Measurements from ENCODE around the gene TLE2. TPM values are rescaled to one million over a fixed set of nuclear protein-coding genes. Genes with fewer than 3 reads are reported as not detected.

Gene TLE2
- total RNA-seq, 2 donors from 2014 or later, result 46.7 to 154 TPM

DNA sequence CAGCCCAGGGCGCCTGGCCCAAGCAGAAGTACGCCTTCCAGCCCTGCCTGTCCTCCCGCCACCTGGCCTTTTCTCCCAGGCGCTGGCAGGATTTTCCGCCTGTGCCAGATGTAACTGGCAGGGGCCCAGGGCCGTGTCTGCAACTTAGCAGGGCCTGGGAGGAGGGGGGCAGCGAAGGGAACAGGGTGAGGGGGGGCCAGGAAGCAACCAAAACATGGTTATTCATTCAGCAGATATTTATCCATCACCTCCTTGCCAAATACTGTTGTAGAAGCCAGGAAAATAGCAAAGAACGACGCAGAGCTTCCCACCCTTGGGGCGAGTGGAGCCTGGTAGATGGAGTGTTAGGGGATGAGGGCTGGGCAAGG lies 46.1 kb downstream of the TLE2 start:
- DNase-seq (ENCODE audit: low spot score), result peak; percentile 92
- H3K4me3 ChIP-seq, result peak overlapping the region; percentile 70
- H3K4me1 ChIP-seq (ENCODE audit: control insufficient read depth in 1 of 2, low read depth in 2 of 2), result peaks cover 15 to 33% of the 10 kb centered on the region in 2 donors
- H3K36me3 ChIP-seq, result no peaks in the 10 kb centered on the region
- peak; percentile 92 for ATAC-seq (ENCODE audit: insufficient number of reproducible peaks, low FRiP score, low read depth)
- H3K27ac ChIP-seq, result peak overlapping the region; percentile 91 to 98
- no peaks in the 10 kb centered on the region for H3K27me3 ChIP-seq (replicated peaks; ENCODE audit: insufficient read depth)
- TF ChIP-seq, protein P1, sequence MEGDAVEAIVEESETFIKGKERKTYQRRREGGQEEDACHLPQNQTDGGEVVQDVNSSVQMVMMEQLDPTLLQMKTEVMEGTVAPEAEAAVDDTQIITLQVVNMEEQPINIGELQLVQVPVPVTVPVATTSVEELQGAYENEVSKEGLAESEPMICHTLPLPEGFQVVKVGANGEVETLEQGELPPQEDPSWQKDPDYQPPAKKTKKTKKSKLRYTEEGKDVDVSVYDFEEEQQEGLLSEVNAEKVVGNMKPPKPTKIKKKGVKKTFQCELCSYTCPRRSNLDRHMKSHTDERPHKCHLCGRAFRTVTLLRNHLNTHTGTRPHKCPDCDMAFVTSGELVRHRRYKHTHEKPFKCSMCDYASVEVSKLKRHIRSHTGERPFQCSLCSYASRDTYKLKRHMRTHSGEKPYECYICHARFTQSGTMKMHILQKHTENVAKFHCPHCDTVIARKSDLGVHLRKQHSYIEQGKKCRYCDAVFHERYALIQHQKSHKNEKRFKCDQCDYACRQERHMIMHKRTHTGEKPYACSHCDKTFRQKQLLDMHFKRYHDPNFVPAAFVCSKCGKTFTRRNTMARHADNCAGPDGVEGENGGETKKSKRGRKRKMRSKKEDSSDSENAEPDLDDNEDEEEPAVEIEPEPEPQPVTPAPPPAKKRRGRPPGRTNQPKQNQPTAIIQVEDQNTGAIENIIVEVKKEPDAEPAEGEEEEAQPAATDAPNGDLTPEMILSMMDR (IDR thresholded peaks at IDR 0.05), result no peak
- H3K9me3 ChIP-seq, result no peaks in the 10 kb centered on the region

GRCh38 chr19:2982561-2982960 lies 46.5 kb downstream of the TLE2 start:
- Histone ChIP-seq H3K9me3 (no peaks in the 10 kb centered on the region), H3K27me3 (replicated peaks; ENCODE audit: insufficient read depth) (no peaks in the 10 kb centered on the region), H3K4me3 (peak overlapping the region; percentile 70), H3K4me1 (ENCODE audit: control insufficient read depth in 1 of 2, low read depth in 2 of 2) (peaks cover 19 to 37% of the 10 kb centered on the region in 2 donors), H3K36me3 (no peaks in the 10 kb centered on the region), H3K27ac (peak overlapping the region; percentile 79 to 98)
- no peak for DNase-seq (ENCODE audit: low spot score)
- ATAC-seq (ENCODE audit: insufficient number of reproducible peaks, low FRiP score, low read depth), result no peak
- TF ChIP-seq, protein P1 (IDR thresholded peaks at IDR 0.05), result no peak

- peaks cover 21 to 42% of the 10 kb centered on the region in 2 donors for H3K4me1 ChIP-seq (ENCODE audit: control insufficient read depth in 1 of 2, low read depth in 2 of 2)
- H3K36me3 ChIP-seq, result no peaks in the 10 kb centered on the region
- peak overlapping the region in 1 of 2 donors; percentile 98 for H3K27ac ChIP-seq
- H3K27me3 ChIP-seq (replicated peaks; ENCODE audit: insufficient read depth), result no peaks in the 10 kb centered on the region
- H3K4me3 ChIP-seq, result no peak overlapping the region
- no peak for DNase-seq (ENCODE audit: low spot score)
- no peak for ATAC-seq (ENCODE audit: insufficient number of reproducible peaks, low FRiP score, low read depth)
- TF ChIP-seq, protein P1 (IDR thresholded peaks at IDR 0.05), result no peak
- H3K9me3 ChIP-seq, result no peaks in the 10 kb centered on the region
These were observed 47.2 kb downstream of the TLE2 start for GRCh38 chr19:2981898-2982297.

DNA sequence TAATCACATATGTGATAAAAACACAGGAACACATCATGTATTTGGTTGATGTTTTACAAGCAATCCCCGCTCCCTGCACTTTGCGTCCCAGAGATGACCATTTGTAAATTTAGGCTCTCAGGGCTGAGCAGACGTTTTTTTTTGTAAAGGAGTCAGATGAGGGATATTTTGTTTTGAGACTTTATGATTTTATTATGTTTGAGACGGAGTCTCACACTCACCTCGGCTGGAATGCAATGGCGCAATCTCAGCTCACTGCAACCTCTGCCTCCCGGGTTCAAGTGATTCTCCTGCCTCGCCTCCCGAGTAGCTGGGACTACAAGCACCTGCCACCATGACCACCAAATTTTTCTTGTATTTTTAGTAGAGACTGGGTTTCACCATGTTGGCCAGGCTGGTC lies 50.3 kb downstream of the TLE2 start:
- Histone ChIP-seq H3K9me3 (no peaks in the 10 kb centered on the region), H3K36me3 (no peaks in the 10 kb centered on the region), H3K4me1 (ENCODE audit: control insufficient read depth in 1 of 2, low read depth in 2 of 2) (peaks cover 33 to 40% of the 10 kb centered on the region in 2 donors), H3K4me3 (no peak overlapping the region), H3K27me3 (replicated peaks; ENCODE audit: insufficient read depth) (no peaks in the 10 kb centered on the region), H3K27ac (peak overlapping the region in 1 of 2 donors; percentile 41)
- DNase-seq (ENCODE audit: low spot score) (no peak), ATAC-seq (ENCODE audit: insufficient number of reproducible peaks, low FRiP score, low read depth) (no peak)
- TF ChIP-seq, protein P1 (IDR thresholded peaks at IDR 0.05), result no peak

DNA sequence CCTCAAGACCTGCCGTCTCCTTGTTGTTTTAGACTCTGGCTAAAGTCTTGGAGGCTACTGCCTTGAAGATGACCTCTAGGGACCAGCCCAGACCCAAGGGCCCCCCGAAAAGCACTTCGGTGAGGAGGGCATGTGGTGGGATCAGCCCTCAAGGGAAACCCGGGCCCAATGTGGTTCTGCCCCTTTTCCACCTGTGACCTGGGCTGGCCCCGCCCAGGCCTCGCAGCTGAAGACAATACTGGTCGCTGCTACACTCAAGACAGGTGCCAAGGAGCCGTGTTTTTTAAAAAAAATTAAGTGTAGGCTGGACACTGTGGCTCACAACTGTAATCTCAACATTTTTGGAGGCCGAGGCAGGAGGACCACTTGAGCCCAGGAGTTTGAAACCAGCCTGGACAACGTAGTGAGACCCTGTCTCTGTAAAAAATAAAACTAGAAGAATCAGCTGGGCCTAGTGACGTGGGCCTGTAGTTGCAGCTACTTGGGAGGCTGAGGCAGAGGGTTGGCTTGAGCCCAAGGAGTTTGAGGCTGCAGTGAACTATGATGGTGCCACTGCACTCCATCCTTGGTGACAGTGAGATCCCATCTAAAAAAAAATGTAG lies 50.8 kb downstream of the TLE2 start:
- peaks cover 30 to 35% of the 10 kb centered on the region in 2 donors for H3K4me1 ChIP-seq (ENCODE audit: control insufficient read depth in 1 of 2, low read depth in 2 of 2)
- no peaks in the 10 kb centered on the region for H3K27me3 ChIP-seq (replicated peaks; ENCODE audit: insufficient read depth)
- TF ChIP-seq, protein P1 (IDR thresholded peaks at IDR 0.05), result no peak

More for the DNA sequence above, 50.8 kb downstream of the TLE2 start:
- peak overlapping the region in 1 of 2 donors; percentile 41 for H3K27ac ChIP-seq
- no peak for ATAC-seq (ENCODE audit: insufficient number of reproducible peaks, low FRiP score, low read depth)
- no peak for DNase-seq (ENCODE audit: low spot score)
- no peak overlapping the region for H3K4me3 ChIP-seq
- no peaks in the 10 kb centered on the region for H3K36me3 ChIP-seq
- H3K9me3 ChIP-seq, result no peaks in the 10 kb centered on the region
